Bronchial epithelial cell (primary cell): ENCODE measurements around the gene RAPGEF6. TPM values are rescaled to one million over a fixed set of nuclear protein-coding genes. Genes with fewer than 3 reads are reported as not detected.
"Not testable (repeated sequence)": the region's sequence is repeated elsewhere in the genome, so short reads cannot be mapped to it uniquely, and the experiment has no call there.

Source experiments
- DNase-seq: peaks from one replicate; pipeline ENCODE4 v3.0.0-alpha.2; 2010; ENCODE audit warnings: low read depth
- FAIRE-seq: peaks from 2 replicates; lab custom pipeline; 2011; peaks lifted over from hg19 to GRCh38; lab: Jason Lieb, UNC
- H3K27me3 ChIP-seq: 2 replicates; pipeline ENCODE4 v1.5.1; 2011; ENCODE audit warnings: low read length; ENCODE audit not compliant: control insufficient read depth, insufficient read depth
- H3K36me3 ChIP-seq: 2 replicates; pipeline ENCODE4 v1.5.1; 2011; ENCODE audit warnings: low read length; ENCODE audit not compliant: control insufficient read depth, insufficient read depth
- H3K4me3 ChIP-seq: 2 replicates; pipeline ENCODE4 v1.5.1; 2011; ENCODE audit warnings: mild to moderate bottlenecking, low read depth, low read length, control low read depth
- total RNA-seq: library from RNA; depleted of rRNA; stranded (reverse); fragments of >200 nt; gene quantifications from 2 replicates; pipeline ENCODE4 v1.2.1, GENCODE V29; 2014
- TF ChIP-seq, protein P1 (sequence below): IDR thresholded peaks from 2 replicates; pipeline ENCODE4 v1.5.1; 2011; ENCODE audit warnings: mild to moderate bottlenecking, moderate library complexity, low read length, control low read depth, inconsistent platforms; ENCODE audit not compliant: insufficient read depth, severe bottlenecking

The RAPGEF6 gene
- total RNA-seq, 1 donor from 2014 or later, result 14.2 TPM

GRCh38 chr5:131496400-131496713, 138.7 kb downstream of the RAPGEF6 start:
- peaks cover 6% of the 10 kb centered on the region for H3K36me3 ChIP-seq
- FAIRE-seq (no peak), DNase-seq (no peak)
- TF ChIP-seq, protein P1, sequence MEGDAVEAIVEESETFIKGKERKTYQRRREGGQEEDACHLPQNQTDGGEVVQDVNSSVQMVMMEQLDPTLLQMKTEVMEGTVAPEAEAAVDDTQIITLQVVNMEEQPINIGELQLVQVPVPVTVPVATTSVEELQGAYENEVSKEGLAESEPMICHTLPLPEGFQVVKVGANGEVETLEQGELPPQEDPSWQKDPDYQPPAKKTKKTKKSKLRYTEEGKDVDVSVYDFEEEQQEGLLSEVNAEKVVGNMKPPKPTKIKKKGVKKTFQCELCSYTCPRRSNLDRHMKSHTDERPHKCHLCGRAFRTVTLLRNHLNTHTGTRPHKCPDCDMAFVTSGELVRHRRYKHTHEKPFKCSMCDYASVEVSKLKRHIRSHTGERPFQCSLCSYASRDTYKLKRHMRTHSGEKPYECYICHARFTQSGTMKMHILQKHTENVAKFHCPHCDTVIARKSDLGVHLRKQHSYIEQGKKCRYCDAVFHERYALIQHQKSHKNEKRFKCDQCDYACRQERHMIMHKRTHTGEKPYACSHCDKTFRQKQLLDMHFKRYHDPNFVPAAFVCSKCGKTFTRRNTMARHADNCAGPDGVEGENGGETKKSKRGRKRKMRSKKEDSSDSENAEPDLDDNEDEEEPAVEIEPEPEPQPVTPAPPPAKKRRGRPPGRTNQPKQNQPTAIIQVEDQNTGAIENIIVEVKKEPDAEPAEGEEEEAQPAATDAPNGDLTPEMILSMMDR, result no peak
- H3K4me3 ChIP-seq, result no peak overlapping the region
- no peaks in the 10 kb centered on the region for H3K27me3 ChIP-seq

DNA sequence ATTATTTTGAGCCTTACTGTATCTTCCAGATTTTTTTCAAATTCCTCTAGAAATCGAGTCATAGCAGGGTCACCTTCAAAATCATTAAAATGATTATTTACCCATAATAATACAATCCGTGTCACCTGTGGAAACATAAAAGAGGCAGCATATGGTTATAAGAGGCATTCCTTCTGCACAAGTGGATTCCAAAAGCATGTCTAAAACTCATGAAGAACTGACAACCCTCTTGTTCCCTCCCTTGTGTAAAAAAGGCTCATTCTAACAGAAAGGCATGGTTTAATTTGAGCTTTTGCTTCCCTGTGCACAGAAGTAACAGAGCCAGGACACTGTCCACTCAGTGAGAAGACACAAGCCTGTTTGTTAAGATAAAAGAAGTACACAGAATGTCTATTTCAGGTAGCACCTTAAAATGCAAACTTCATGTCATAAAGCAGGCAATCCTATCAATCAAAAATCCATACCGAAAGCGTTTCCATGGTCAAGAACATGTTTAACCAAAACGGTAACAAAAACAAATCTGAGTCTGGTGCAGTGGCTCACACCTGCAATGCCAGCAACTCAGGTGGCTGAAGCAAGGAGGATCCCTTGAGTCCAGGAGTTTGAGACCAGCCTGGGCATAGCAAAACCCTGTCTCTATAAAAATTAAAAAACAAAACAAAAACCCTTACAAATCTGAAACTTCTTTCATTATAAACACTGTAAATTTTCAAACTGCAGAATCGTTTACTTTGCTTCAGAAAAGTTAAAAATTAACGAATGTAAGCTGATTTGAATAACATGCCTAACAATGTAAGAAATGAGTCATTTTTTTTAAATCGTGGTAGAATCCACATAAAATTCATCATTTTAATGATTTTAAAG, 139.3 kb downstream of the RAPGEF6 start:
- Histone ChIP-seq H3K4me3 (no peak overlapping the region), H3K36me3 (peaks cover 6% of the 10 kb centered on the region), H3K27me3 (no peaks in the 10 kb centered on the region)
- DNase-seq, result no peak
- TF ChIP-seq, protein P1, result no peak
- FAIRE-seq, result no peak

DNA sequence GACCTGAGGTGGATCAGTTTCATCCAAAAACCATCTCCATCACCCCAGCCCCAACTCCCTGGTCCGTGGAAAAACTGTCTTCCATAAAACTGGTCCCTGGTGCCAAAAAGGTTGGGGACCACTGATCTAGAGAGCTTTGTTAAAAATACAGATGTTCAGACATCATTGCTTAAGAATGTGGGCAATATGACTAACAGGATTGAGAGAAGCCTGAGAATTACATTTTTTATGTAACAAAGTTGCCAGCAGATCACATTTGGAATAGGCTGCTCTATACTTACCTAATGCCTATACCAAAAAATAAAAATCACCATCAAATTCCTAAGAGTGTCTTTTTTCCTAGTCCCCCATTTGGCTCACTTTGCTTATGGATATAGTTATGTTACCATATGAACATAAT, 143.3 kb downstream of the RAPGEF6 start:
- no peak for FAIRE-seq

DNA sequence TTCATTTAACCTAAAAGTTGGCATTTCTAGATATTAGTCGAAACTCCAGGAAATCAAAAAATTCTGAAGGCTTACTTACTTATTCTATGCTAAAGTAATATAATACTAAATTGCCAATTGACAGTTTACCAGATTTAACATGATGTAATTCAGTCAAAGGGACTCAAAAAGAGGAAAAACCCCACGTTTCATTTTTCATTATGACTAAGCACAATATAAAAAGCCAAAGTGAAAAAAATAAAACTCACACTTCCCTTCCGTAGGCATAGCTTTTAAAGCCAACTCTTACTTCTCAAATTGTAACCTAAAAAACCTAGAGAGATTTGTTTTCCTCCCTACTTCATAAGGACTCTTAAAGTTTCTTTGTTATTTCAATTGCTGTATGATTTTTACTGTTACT, 146.6 kb downstream of the RAPGEF6 start:
- TF ChIP-seq, protein P1, result no peak
- Histone ChIP-seq H3K27me3 (no peaks in the 10 kb centered on the region), H3K36me3 (peaks cover 2% of the 10 kb centered on the region), H3K4me3 (no peak overlapping the region)
- DNase-seq, result no peak
- FAIRE-seq, result no peak

More for the DNA sequence above, 143.3 kb downstream of the RAPGEF6 start:
- no peak overlapping the region for H3K4me3 ChIP-seq
- no peak for DNase-seq
- H3K36me3 ChIP-seq, result peaks cover 5% of the 10 kb centered on the region
- TF ChIP-seq, protein P1, result no peak
- no peaks in the 10 kb centered on the region for H3K27me3 ChIP-seq

- FAIRE-seq, H3K36me3 ChIP-seq, H3K4me3 ChIP-seq, H3K27me3 ChIP-seq, DNase-seq: not testable (repeated sequence)
Observed at GRCh38 chr5:131487371-131487770, 147.7 kb downstream of the RAPGEF6 start.

- TF ChIP-seq, protein P1, result no peak
- FAIRE-seq (no peak), DNase-seq (no peak)
- Histone ChIP-seq H3K27me3 (no peaks in the 10 kb centered on the region), H3K4me3 (no peak overlapping the region), H3K36me3 (no peaks in the 10 kb centered on the region)
Observed at GRCh38 chr5:131482617-131483016, 152.4 kb downstream of the RAPGEF6 start.
